Thymus (tissue), 14 donors: ENCODE data around the gene PLOD2. TPM values are rescaled to one million over a fixed set of nuclear protein-coding genes. Genes with fewer than 3 reads are reported as not detected.

Source experiments
- DNase-seq, 9 donors: peaks; one replicate each; pipeline ENCODE4 v3.0.0-alpha.2; 2013; ENCODE audit warnings: low spot score in 9 of 9, low read depth in 6 of 9, missing footprints in 1 of 9
- H3K27ac ChIP-seq, 2 donors: one replicate each; pipeline ENCODE4 v1.5.1; 2013; ENCODE audit warnings: control low read depth in 1 of 2, low read depth in 1 of 2, low read length in 1 of 2, mild to moderate bottlenecking in 1 of 2, moderate library complexity in 1 of 2
- H3K27me3 ChIP-seq, 2 donors: one replicate each; pipeline ENCODE4 v1.5.1; 2013; ENCODE audit warnings: low read length in 1 of 2; ENCODE audit not compliant: control insufficient read depth in 2 of 2, insufficient read depth in 1 of 2
- H3K36me3 ChIP-seq, 2 donors: one replicate each; pipeline ENCODE4 v1.5.1; 2013; ENCODE audit warnings: low read length in 1 of 2, mild to moderate bottlenecking in 1 of 2, moderate library complexity in 1 of 2; ENCODE audit not compliant: control insufficient read depth in 2 of 2, insufficient read depth in 2 of 2
- H3K4me1 ChIP-seq, 2 donors: one replicate each; pipeline ENCODE4 v1.5.1; 2013; ENCODE audit warnings: low read length in 2 of 2; ENCODE audit not compliant: control insufficient read depth in 2 of 2, insufficient read depth in 2 of 2
- H3K4me3 ChIP-seq, 2 donors: one replicate each; pipeline ENCODE4 v1.5.1; 2013; ENCODE audit warnings: low read length in 2 of 2, control low read depth in 1 of 2, mild to moderate bottlenecking in 1 of 2
- H3K9me3 ChIP-seq, 2 donors: one replicate each; pipeline ENCODE4 v1.5.1; 2013; ENCODE audit warnings: low read length in 1 of 2, mild to moderate bottlenecking in 1 of 2; ENCODE audit not compliant: control insufficient read depth in 2 of 2, insufficient read depth in 1 of 2
- WGBS: extraction: QIAGEN DNeasy Blood & Tissue Kit; methylation state at CpG from one replicate; pipeline ENCODE4 v1.1.7; 2013; 5-methylcytosine and 5-hydroxymethylcytosine counted together
- long read RNA-seq, 10 donors: transcript quantifications; one replicate each; lab custom pipeline, GENCODE V29; 2026
- polyA plus RNA-seq: library from polyadenylated mRNA; stranded (reverse); fragments of 200-250 nt; gene quantifications from one replicate; pipeline ENCODE4 v1.2.3, GENCODE V29; 2013
- total RNA-seq: library from RNA; stranded (reverse); fragments of 120-200 nt; gene quantifications from one replicate; pipeline ENCODE4 v1.2.4, GENCODE V29; 2013
- donor health status: healthy.

PLOD2 gene
- total RNA-seq (18.0 TPM), polyA plus RNA-seq (35.4 TPM)
- long read RNA-seq, donor 1, partial matches to known transcripts, result 0 of 1 reads
- long read RNA-seq, donor 1, other reads (novel, unspliced or antisense), result 0 of 1 reads
- long read RNA-seq, donor 2, partial matches to known transcripts, result 0 of 5 reads
- long read RNA-seq, donor 2, other reads (novel, unspliced or antisense), result 0 of 5 reads
- long read RNA-seq, donor 3, partial matches to known transcripts, result 0 of 4 reads
- long read RNA-seq, donor 3, other reads (novel, unspliced or antisense), result 0 of 4 reads
- long read RNA-seq, donor 4, partial matches to known transcripts, result 0 of 3 reads
- long read RNA-seq, donor 4, other reads (novel, unspliced or antisense), result 0 of 3 reads
- long read RNA-seq, donor 5, transcript PLOD2-201 (20 exons, 3,732 nt), result major isoform, 5 of 9 reads
- long read RNA-seq, donor 5, partial matches to known transcripts, result 0 of 9 reads
- long read RNA-seq, donor 5, other reads (novel, unspliced or antisense), result 0 of 9 reads
- long read RNA-seq, donor 6, transcript PLOD2-201 (20 exons, 3,732 nt), result major isoform, 5 of 6 reads
- long read RNA-seq, donor 6, partial matches to known transcripts, result 0 of 6 reads
- long read RNA-seq, donor 6, other reads (novel, unspliced or antisense), result 0 of 6 reads
- long read RNA-seq, donor 7, partial matches to known transcripts, result 0 of 4 reads
- long read RNA-seq, donor 7, other reads (novel, unspliced or antisense), result 0 of 4 reads
- long read RNA-seq, donor 8, partial matches to known transcripts, result 0 of 1 reads
- long read RNA-seq, donor 8, other reads (novel, unspliced or antisense), result 0 of 1 reads
- long read RNA-seq, donor 9, result 0 reads
- long read RNA-seq, donor 10, partial matches to known transcripts, result 0 of 4 reads
- long read RNA-seq, donor 10, other reads (novel, unspliced or antisense), result 0 of 4 reads

- peaks cover 24 to 48% of the 10 kb centered on the region in 2 donors for H3K27me3 ChIP-seq
- no peaks in the 10 kb centered on the region for H3K36me3 ChIP-seq
- peak in 3 of 9 donors; percentile 7 to 25 (median 11) for DNase-seq
- peak within 1 kb of the TSS; percentile 78 to 85 for H3K27ac ChIP-seq
- under 1% methylated on average over 74 of the region's 74 CpGs for whole genome bisulfite sequencing
- peak within 1 kb of the TSS; percentile 33 to 37 for H3K4me3 ChIP-seq
- H3K9me3 ChIP-seq, result no peaks in the 10 kb centered on the region
- peaks cover 0 to 6% of the 10 kb centered on the region in 2 donors for H3K4me1 ChIP-seq
These were observed at the start of gene PLOD2 for GRCh38 chr3:146160964-146161662. Gene PLOD2 (minus strand): TSS chr3:146161184. CDS start chr3:146160989, 195 bp downstream.

DNA sequence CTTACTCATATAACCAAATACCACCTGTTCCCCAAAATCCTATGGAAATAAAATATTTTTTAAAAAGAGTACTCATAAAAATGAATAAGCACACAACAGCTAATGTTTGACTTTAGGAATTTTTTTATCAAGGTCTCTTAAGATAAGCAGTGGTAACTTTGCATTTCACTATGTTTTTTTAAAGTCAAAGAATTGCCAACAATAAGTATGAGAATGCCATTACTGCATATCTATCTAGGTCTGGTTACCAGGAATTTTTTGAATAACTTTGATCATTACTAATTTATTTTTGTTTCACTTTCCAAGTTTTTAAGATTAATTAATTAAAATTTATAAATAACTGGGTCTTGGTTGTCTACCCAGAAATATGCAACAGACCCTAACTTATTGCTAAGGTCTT is 48.4 kb upstream of the PLOD2 start:
- H3K4me3 ChIP-seq, result no peak overlapping the region
- no peaks in the 10 kb centered on the region for H3K4me1 ChIP-seq
- H3K36me3 ChIP-seq, result no peaks in the 10 kb centered on the region
- no peaks in the 10 kb centered on the region for H3K27me3 ChIP-seq
- H3K9me3 ChIP-seq, result no peaks in the 10 kb centered on the region
- no peak for DNase-seq
- H3K27ac ChIP-seq, result no peak overlapping the region

GRCh38 chr3:146203776-146204175 is 42.8 kb upstream of the PLOD2 start:
- Histone ChIP-seq H3K4me1 (no peaks in the 10 kb centered on the region), H3K27ac (no peak overlapping the region), H3K36me3 (no peaks in the 10 kb centered on the region), H3K27me3 (no peaks in the 10 kb centered on the region), H3K9me3 (no peaks in the 10 kb centered on the region), H3K4me3 (no peak overlapping the region)
- DNase-seq, result no peak

DNA sequence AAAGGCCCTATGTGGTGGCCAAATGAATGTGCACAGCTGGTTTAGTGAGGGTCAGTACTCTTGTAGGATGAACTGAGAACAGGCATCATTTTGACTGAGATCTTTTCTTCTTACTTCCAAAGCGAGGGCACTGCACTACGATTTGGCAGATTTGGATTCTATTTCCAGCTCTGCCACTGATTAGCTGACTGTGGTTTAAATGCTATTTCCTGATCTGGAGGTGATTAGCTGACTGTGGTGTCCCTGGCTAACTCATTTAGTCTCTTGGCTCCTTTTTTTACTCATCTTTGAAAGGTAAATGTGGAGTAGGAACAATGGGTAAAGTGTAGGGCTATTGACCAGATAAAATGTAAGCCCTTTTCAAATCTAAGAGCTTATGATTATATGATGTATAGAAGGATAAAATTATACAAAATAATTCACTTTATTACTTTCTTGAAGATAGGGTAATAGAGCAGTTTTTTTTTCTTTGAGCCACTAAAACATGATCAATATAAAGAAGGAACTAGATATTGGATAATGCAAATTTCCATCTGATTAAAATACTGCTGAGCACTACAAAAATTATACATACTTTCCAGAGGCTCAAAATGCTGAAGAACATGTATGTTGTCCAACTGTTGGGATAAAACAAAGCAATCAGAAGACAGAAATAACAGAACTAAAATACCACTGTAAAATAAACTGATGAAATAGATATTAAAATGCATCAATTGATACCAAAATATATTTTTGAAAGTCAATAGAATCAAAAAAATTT is 39.7 kb upstream of the PLOD2 start:
- Histone ChIP-seq H3K9me3 (no peaks in the 10 kb centered on the region), H3K4me1 (no peaks in the 10 kb centered on the region), H3K27me3 (no peaks in the 10 kb centered on the region), H3K36me3 (no peaks in the 10 kb centered on the region), H3K27ac (no peak overlapping the region), H3K4me3 (no peak overlapping the region)
- no peak for DNase-seq
- WGBS, result 82% methylated on average over 2 of the region's 2 CpGs

GRCh38 chr3:146199762-146200161 is 38.8 kb upstream of the PLOD2 start:
- H3K9me3 ChIP-seq, result no peaks in the 10 kb centered on the region
- no peaks in the 10 kb centered on the region for H3K4me1 ChIP-seq
- WGBS, result 97% methylated on average over 5 of the region's 5 CpGs
- no peak overlapping the region for H3K4me3 ChIP-seq
- H3K27me3 ChIP-seq, result no peaks in the 10 kb centered on the region
- DNase-seq, result no peak
- no peak overlapping the region for H3K27ac ChIP-seq
- H3K36me3 ChIP-seq, result no peaks in the 10 kb centered on the region

DNA sequence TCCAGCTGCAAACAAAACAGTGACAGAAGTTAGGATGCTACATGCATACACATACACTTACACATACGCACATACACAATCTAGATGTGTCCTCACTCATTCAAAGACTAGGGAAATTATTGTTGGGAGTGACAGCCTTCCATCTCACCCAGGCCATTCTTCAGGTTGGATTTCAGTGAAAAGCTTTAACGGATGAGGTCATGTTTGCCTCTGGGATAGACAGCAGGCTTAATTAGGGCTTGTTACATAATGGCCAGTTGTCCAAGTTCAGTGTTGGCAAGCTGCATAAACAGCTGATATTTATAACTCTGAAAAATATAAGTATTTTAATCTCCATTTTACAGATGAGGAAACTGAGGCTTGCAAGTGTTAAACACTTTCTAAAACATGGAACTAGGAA is 35.8 kb upstream of the PLOD2 start:
- WGBS, result 95% methylated on average over 2 of the region's 2 CpGs
- H3K36me3 ChIP-seq, result no peaks in the 10 kb centered on the region
- no peaks in the 10 kb centered on the region for H3K9me3 ChIP-seq
- no peak overlapping the region for H3K4me3 ChIP-seq
- H3K4me1 ChIP-seq, result no peaks in the 10 kb centered on the region
- H3K27me3 ChIP-seq, result no peaks in the 10 kb centered on the region
- DNase-seq, result no peak
- no peak overlapping the region for H3K27ac ChIP-seq

DNA sequence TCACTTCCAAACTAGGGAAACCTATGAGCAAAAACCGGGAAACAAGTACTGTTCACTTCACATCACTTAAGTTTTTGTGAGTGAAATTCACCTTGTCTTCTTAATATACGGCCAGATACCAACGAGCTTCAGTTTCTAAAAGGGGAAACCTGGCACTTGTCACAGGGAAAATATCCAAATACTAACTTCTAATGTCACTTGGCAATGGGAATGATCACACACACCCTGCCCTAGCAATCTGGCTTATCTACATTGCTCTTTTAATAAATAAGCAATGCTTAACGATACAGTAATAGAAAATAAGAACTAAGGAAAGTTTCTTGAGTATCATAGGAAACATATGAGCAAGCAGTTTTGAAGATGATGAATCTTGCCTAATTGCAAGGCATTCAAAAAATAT is 34.6 kb upstream of the PLOD2 start:
- 91% methylated on average over 4 of the region's 4 CpGs for WGBS
- DNase-seq, result no peak
- Histone ChIP-seq H3K27me3 (no peaks in the 10 kb centered on the region), H3K36me3 (no peaks in the 10 kb centered on the region), H3K27ac (no peak overlapping the region), H3K9me3 (no peaks in the 10 kb centered on the region), H3K4me1 (no peaks in the 10 kb centered on the region), H3K4me3 (no peak overlapping the region)

DNA sequence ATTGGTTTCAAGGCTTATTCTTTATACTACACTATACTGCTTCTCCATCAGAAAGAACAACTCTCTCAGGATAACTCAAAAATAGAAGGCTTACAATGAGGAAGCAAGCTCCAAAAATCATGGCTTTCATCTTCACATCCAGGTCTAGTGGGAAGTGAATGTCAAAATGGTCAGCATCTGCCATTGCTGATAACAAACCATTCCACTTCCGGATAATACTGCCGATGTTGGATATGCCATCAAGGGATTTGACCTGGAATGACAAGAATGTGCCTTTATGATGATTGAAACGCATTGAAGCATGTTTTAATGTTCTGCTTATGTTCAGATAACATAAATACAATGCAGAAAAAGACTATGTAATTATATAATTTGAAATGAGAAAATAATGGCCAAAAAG is 34.0 kb upstream of the PLOD2 start:
- WGBS, result 88% methylated on average over 3 of the region's 3 CpGs

More for the DNA sequence above, 34.0 kb upstream of the PLOD2 start:
- H3K4me1 ChIP-seq, result no peaks in the 10 kb centered on the region
- no peak overlapping the region for H3K27ac ChIP-seq
- H3K36me3 ChIP-seq, result no peaks in the 10 kb centered on the region
- no peaks in the 10 kb centered on the region for H3K27me3 ChIP-seq
- DNase-seq, result no peak
- no peak overlapping the region for H3K4me3 ChIP-seq
- H3K9me3 ChIP-seq, result no peaks in the 10 kb centered on the region
